NCI-H2029 (cell line): Measurements from ENCODE around the gene GRIA1.
"Not testable (repeated sequence)": the region's sequence is repeated elsewhere in the genome, so short reads cannot be mapped to it uniquely, and the experiment has no call there.

Source experiments
- DNase-seq: peaks from one replicate; lab custom pipeline; 2025; lab: John Stamatoyannopoulos, UW

Gene GRIA1

GRCh38 chr5:153719324-153719723 is 228.9 kb downstream of the GRIA1 start:
- DNase-seq, result no peak

- not testable (repeated sequence) for DNase-seq
Observed at GRCh38 chr5:153723022-153723610, 232.6 kb downstream of the GRIA1 start.

GRCh38 chr5:153742060-153742459 is 251.6 kb downstream of the GRIA1 start:
- DNase-seq, result no peak

- DNase-seq, result no peak
Observed at GRCh38 chr5:153744751-153745150, 254.3 kb downstream of the GRIA1 start.

GRCh38 chr5:153745778-153746395 is 255.4 kb downstream of the GRIA1 start:
- DNase-seq, result no peak

- no peak for DNase-seq
Observed at GRCh38 chr5:153746440-153746839, 256.0 kb downstream of the GRIA1 start.

- DNase-seq, result no peak
Observed at GRCh38 chr5:153748823-153749222, 258.4 kb downstream of the GRIA1 start.

- no peak for DNase-seq
Observed at GRCh38 chr5:153749960-153750359, 259.5 kb downstream of the GRIA1 start.

- no peak for DNase-seq
Observed at GRCh38 chr5:153751251-153751650, 260.8 kb downstream of the GRIA1 start.

- DNase-seq, result no peak
Observed at GRCh38 chr5:153752890-153753289, 262.4 kb downstream of the GRIA1 start.

- no peak for DNase-seq
Observed at GRCh38 chr5:153753645-153754432, 263.4 kb downstream of the GRIA1 start.

- no peak for DNase-seq
Observed at GRCh38 chr5:153755913-153756500, 265.5 kb downstream of the GRIA1 start.

GRCh38 chr5:153756540-153756939 is 266.1 kb downstream of the GRIA1 start:
- no peak for DNase-seq

- DNase-seq, result no peak
Observed at GRCh38 chr5:153765987-153766386, 275.5 kb downstream of the GRIA1 start.

- DNase-seq, result no peak
Observed at GRCh38 chr5:153767221-153768188, 277.0 kb downstream of the GRIA1 start.

- no peak for DNase-seq
Observed at GRCh38 chr5:153770066-153770465, 279.6 kb downstream of the GRIA1 start.

GRCh38 chr5:153774686-153775085 is 284.2 kb downstream of the GRIA1 start:
- no peak for DNase-seq

GRCh38 chr5:153775923-153776322 is 285.5 kb downstream of the GRIA1 start:
- DNase-seq, result no peak

- no peak for DNase-seq
Observed at GRCh38 chr5:153777681-153778581, 287.5 kb downstream of the GRIA1 start.

- no peak for DNase-seq
Observed at GRCh38 chr5:153779836-153780235, 289.4 kb downstream of the GRIA1 start.
